Prostate gland (tissue), 2 donors: ENCODE data around the gene KMT2A.

Experiments used
- CTCF ChIP-seq, 4 experiments: fragments of 200-600 bp in 2 of 4; fragments of 450-650 bp in 2 of 4; sonication (generic) in 2 of 4; IDR thresholded peaks; 1 replicate in 3 of 4; 2 replicates in 1 of 4; pipeline ENCODE4 v1.5.1; 2016 to 2019; ENCODE audit warnings: antibody characterized with exemption in 4 of 4, mild to moderate bottlenecking in 2 of 4, moderate library complexity in 2 of 4
- POLR2A ChIP-seq: fragments of 450-650 bp; IDR thresholded peaks from one replicate; pipeline ENCODE4 v1.6.1; 2016; ENCODE audit warnings: antibody characterized with exemption, mild to moderate bottlenecking
- POLR2AphosphoS5 ChIP-seq: sonication (generic); formaldehyde crosslinking; IDR thresholded peaks from one replicate; pipeline ENCODE4 v1.6.1; 2017; ENCODE audit warnings: antibody characterized with exemption

GRCh38 chr11:118570787-118571186 lies 134.5 kb downstream of the KMT2A start:
- no peak for TF ChIP-seq POLR2A
- no peak for TF ChIP-seq CTCF (IDR thresholded peaks at IDR 0.05)
- no peak for TF ChIP-seq POLR2AphosphoS5
